AG09319 (cell line): ENCODE data around the gene HOXA5.

ENCODE experiments used
- DNase-seq: peaks from one replicate; pipeline ENCODE4 v3.0.0-alpha.2; 2010; ENCODE audit warnings: low read depth; ENCODE audit errors: extremely low read depth
- CTCF ChIP-seq: IDR thresholded peaks from 2 replicates; pipeline ENCODE4 v1.5.1; 2011; ENCODE audit warnings: low read depth, mild to moderate bottlenecking, inconsistent platforms, low read length, moderate library complexity

HOXA5 gene

GRCh38 chr7:27098578-27099451, 44.7 kb downstream of the HOXA5 start:
- DNase-seq = no peak
- no peak for TF ChIP-seq CTCF

GRCh38 chr7:27097686-27098577, 45.5 kb downstream of the HOXA5 start:
- TF ChIP-seq CTCF = no peak

GRCh38 chr7:27096768-27097514, 46.5 kb downstream of the HOXA5 start:
- no peak for TF ChIP-seq CTCF
- DNase-seq = no peak

More at GRCh38 chr7:27097686-27098577, 45.5 kb downstream of the HOXA5 start:
- no peak for DNase-seq

GRCh38 chr7:27095897-27096767, 47.3 kb downstream of the HOXA5 start, which contains the start of gene HOXA1:
TSS of gene HOXA1 (minus strand) at chr7:27096000. CDS start at chr7:27095912, 88 bp downstream.
- peak; percentile 16 for DNase-seq

GRCh38 chr7:27095050-27095896, 48.2 kb downstream of the HOXA5 start:
- DNase-seq = no peak

More at GRCh38 chr7:27095897-27096767, 47.3 kb downstream of the HOXA5 start, which contains the start of gene HOXA1:
- TF ChIP-seq CTCF = no peak

More at GRCh38 chr7:27095050-27095896, 48.2 kb downstream of the HOXA5 start:
- TF ChIP-seq CTCF = no peak
